HG03457 (cell line): ENCODE measurements around the gene KPNA4.

Experiments used
- ATAC-seq: cut with Tn5 transposase; IDR thresholded peaks from one replicate; pipeline ENCODE4 v1.9.1; 2021; ENCODE audit warnings: moderate number of reproducible peaks; ENCODE audit not compliant: unreplicated experiment

Gene KPNA4

GRCh38 chr3:160501325-160501724, 64.0 kb downstream of the KPNA4 start:
- ATAC-seq = no peak

- no peak for ATAC-seq
These were observed 67.2 kb downstream of the KPNA4 start for GRCh38 chr3:160498202-160498601.

- ATAC-seq = no peak
These were observed 75.2 kb downstream of the KPNA4 start for GRCh38 chr3:160490166-160490565.

GRCh38 chr3:160486459-160486869, 78.9 kb downstream of the KPNA4 start:
- ATAC-seq = no peak

GRCh38 chr3:160482796-160483195, 82.6 kb downstream of the KPNA4 start:
- no peak for ATAC-seq

- no peak for ATAC-seq
These were observed 83.5 kb downstream of the KPNA4 start for GRCh38 chr3:160481856-160482255.

- ATAC-seq = no peak
These were observed 84.4 kb downstream of the KPNA4 start for GRCh38 chr3:160480931-160481330.

GRCh38 chr3:160479376-160479775, 86.0 kb downstream of the KPNA4 start:
- no peak for ATAC-seq

- ATAC-seq = no peak
These were observed 87.0 kb downstream of the KPNA4 start for GRCh38 chr3:160478338-160478737.

- no peak for ATAC-seq
These were observed 87.6 kb downstream of the KPNA4 start for GRCh38 chr3:160477750-160478149.

- no peak for ATAC-seq
These were observed 89.5 kb downstream of the KPNA4 start for GRCh38 chr3:160475884-160476283.

- ATAC-seq = no peak
These were observed 90.2 kb downstream of the KPNA4 start for GRCh38 chr3:160475153-160475552.

GRCh38 chr3:160474416-160474838, 90.9 kb downstream of the KPNA4 start:
- no peak for ATAC-seq

- ATAC-seq = no peak
These were observed 91.4 kb downstream of the KPNA4 start for GRCh38 chr3:160473978-160474377.

- no peak for ATAC-seq
These were observed 92.2 kb downstream of the KPNA4 start for GRCh38 chr3:160473221-160473620.

GRCh38 chr3:160472344-160472743, 93.0 kb downstream of the KPNA4 start:
- peak; percentile 57 for ATAC-seq

- ATAC-seq = no peak
These were observed 93.5 kb downstream of the KPNA4 start for GRCh38 chr3:160471892-160472291.

GRCh38 chr3:160470181-160470580, 95.2 kb downstream of the KPNA4 start:
- ATAC-seq = no peak

- no peak for ATAC-seq
These were observed 100.4 kb downstream of the KPNA4 start for GRCh38 chr3:160464971-160465370.

GRCh38 chr3:160464321-160464720, 101.0 kb downstream of the KPNA4 start:
- ATAC-seq = no peak

GRCh38 chr3:160460033-160460432, 105.3 kb downstream of the KPNA4 start:
- ATAC-seq = no peak

- no peak for ATAC-seq
These were observed 105.9 kb downstream of the KPNA4 start for GRCh38 chr3:160459450-160459970.

- ATAC-seq = no peak
These were observed 107.2 kb downstream of the KPNA4 start for GRCh38 chr3:160458151-160458550.
